Endothelial cell (in vitro differentiated cells): Measurements from ENCODE around the gene NIF3L1. TPM values are rescaled to one million over a fixed set of nuclear protein-coding genes. Genes with fewer than 3 reads are reported as not detected.

Experiments
- DNase-seq: peaks from one replicate; pipeline ENCODE4 v3.0.0; 2021; ENCODE audit warnings: low spot score
- H3K27ac Mint-ChIP-seq: one replicate; pipeline ENCODE4 v1.8.0; 2021; ENCODE audit warnings: mixed read lengths, inconsistent platforms; ENCODE audit not compliant: unreplicated experiment
- H3K27me3 Mint-ChIP-seq: one replicate; pipeline ENCODE4 v1.8.0; 2021; ENCODE audit warnings: mild to moderate bottlenecking, moderate library complexity, mixed read lengths, inconsistent platforms; ENCODE audit not compliant: unreplicated experiment
- H3K36me3 Mint-ChIP-seq: one replicate; pipeline ENCODE4 v1.8.0; 2021; ENCODE audit warnings: mild to moderate bottlenecking, low read depth, mixed read lengths, inconsistent platforms; ENCODE audit not compliant: unreplicated experiment
- H3K4me1 Mint-ChIP-seq: one replicate; pipeline ENCODE4 v1.8.0; 2021; ENCODE audit warnings: mild to moderate bottlenecking, mixed read lengths, inconsistent platforms; ENCODE audit not compliant: unreplicated experiment
- H3K4me3 Mint-ChIP-seq: one replicate; pipeline ENCODE4 v1.8.0; 2021; ENCODE audit warnings: mild to moderate bottlenecking, mixed read lengths, inconsistent platforms; ENCODE audit not compliant: unreplicated experiment
- H3K9me3 Mint-ChIP-seq: one replicate; pipeline ENCODE4 v1.8.0; 2021; ENCODE audit warnings: mixed read lengths, inconsistent platforms; ENCODE audit not compliant: unreplicated experiment
- total RNA-seq: library from RNA; stranded (reverse); fragmentation: NEBNext Ultra II Directional; extraction: Animal tissue kit (Norgen Biotek cat#: 25700); gene quantifications from one replicate; pipeline ENCODE4 v1.2.1, GENCODE V29; 2021; ENCODE audit not compliant: unreplicated experiment
- TF ChIP-seq, protein P1 (sequence below): fragments of 200-600 bp; sonication (generic); IDR thresholded peaks from one replicate; pipeline ENCODE4 v1.5.0; 2021; ENCODE audit warnings: antibody characterized with exemption; ENCODE audit not compliant: unreplicated experiment

The NIF3L1 gene
- total RNA-seq, 1 donor from 2014 or later, result 14.2 TPM

DNA sequence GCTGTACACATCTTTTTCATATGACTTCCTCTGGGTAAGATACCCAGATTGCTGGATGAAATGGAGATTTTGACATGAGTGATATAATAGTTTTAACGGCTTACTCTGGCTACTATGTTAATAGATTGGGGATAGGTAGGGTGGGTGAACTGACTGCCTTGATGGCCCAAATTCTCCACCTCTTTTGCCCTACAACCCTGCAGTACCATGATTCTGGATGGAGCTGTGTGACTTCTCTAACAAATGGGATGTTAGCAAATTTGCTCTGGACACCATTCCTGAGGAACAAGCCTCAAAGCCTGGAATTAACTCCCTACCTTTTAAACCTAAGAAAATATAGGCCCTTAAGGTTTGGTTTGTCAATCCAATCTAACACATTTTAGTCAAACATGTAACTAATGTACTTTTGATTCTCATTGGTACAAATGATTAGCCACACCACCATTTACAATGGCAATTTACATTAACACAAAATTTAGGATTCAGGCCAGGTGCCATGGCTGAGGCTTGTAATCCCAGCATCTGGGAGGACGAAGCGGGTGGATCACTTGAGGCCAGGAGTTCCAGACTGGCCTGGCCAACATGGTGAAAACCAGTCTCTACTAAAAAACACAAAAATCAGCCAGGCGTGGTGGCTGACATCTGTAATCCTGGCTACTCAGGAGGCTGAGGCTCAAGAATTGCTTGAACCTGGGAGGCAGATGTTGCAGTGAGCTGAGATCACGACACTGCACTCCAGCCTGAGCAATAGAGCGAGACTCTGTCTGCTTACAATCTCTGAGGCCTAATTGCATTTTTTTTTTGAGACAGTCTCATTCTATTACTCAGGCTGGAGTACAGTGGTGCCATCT is 37.5 kb upstream of the NIF3L1 start:
- Mint-ChIP-seq H3K27ac (no peak overlapping the region), H3K4me3 (peak overlapping the region; percentile 56), H3K4me1 (no peaks in the 10 kb centered on the region), H3K27me3 (no peaks in the 10 kb centered on the region), H3K9me3 (no peaks in the 10 kb centered on the region), H3K36me3 (peaks cover 27% of the 10 kb centered on the region)
- TF ChIP-seq, protein P1, sequence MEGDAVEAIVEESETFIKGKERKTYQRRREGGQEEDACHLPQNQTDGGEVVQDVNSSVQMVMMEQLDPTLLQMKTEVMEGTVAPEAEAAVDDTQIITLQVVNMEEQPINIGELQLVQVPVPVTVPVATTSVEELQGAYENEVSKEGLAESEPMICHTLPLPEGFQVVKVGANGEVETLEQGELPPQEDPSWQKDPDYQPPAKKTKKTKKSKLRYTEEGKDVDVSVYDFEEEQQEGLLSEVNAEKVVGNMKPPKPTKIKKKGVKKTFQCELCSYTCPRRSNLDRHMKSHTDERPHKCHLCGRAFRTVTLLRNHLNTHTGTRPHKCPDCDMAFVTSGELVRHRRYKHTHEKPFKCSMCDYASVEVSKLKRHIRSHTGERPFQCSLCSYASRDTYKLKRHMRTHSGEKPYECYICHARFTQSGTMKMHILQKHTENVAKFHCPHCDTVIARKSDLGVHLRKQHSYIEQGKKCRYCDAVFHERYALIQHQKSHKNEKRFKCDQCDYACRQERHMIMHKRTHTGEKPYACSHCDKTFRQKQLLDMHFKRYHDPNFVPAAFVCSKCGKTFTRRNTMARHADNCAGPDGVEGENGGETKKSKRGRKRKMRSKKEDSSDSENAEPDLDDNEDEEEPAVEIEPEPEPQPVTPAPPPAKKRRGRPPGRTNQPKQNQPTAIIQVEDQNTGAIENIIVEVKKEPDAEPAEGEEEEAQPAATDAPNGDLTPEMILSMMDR, result no peak
- DNase-seq, result no peak

GRCh38 chr2:200852605-200853004 is 36.6 kb upstream of the NIF3L1 start:
- Mint-ChIP-seq H3K9me3 (no peaks in the 10 kb centered on the region), H3K27ac (no peak overlapping the region), H3K27me3 (peaks cover 4% of the 10 kb centered on the region), H3K4me3 (peak overlapping the region; percentile 66), H3K4me1 (no peaks in the 10 kb centered on the region), H3K36me3 (peaks cover 37% of the 10 kb centered on the region)
- TF ChIP-seq, protein P1, result no peak
- DNase-seq, result no peak

- Mint-ChIP-seq H3K27ac (peak overlapping the region; percentile 18), H3K36me3 (peaks cover 70% of the 10 kb centered on the region), H3K27me3 (peaks cover 4% of the 10 kb centered on the region)
These were observed 32.4 kb upstream of the NIF3L1 start for GRCh38 chr2:200856806-200857205.

DNA sequence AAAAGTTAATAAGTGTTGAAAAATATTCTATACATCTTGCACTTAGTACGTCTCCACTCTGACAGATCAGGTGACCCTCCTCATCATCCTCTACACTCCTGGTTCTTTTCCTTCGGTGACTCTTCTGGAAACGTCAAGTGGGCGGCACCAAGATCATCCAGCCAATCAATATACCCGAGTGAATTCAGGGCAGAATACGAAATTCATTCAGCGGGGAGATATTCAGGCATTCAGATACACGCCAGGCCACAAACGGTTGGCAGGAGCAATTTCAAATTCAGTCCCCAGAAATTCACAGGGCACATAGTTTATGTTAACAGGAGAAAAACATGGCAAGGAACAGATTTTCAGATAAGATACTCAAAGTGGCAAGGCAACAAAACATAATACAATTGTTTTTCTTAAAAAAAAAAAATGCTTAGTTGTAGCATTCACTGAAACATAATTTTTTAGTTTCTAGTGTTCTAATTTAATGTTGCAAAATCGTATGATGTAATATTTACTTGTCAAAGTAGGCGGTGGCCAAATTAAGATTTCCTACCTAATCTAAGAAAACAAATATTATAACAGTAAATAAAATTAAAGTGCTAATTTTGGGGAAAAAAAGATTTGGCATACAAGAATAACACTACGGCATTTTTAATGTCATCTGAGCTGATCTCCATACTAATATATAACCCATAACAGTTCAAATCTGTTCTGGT is 28.9 kb upstream of the NIF3L1 start:
- Mint-ChIP-seq H3K4me3 (peak overlapping the region; percentile 73), H3K27me3 (peaks cover 16% of the 10 kb centered on the region), H3K4me1 (peaks cover 38% of the 10 kb centered on the region), H3K36me3 (peaks cover 61% of the 10 kb centered on the region), H3K27ac (peak overlapping the region; percentile 55), H3K9me3 (no peaks in the 10 kb centered on the region)
- TF ChIP-seq, protein P1, result no peak
- no peak for DNase-seq

More at GRCh38 chr2:200856806-200857205, 32.4 kb upstream of the NIF3L1 start:
- Mint-ChIP-seq H3K9me3 (no peaks in the 10 kb centered on the region), H3K4me3 (no peak overlapping the region), H3K4me1 (peaks cover 26% of the 10 kb centered on the region)
- no peak for DNase-seq
- TF ChIP-seq, protein P1, result no peak
